NB4 (cell line): ENCODE results near the gene BHLHE23.

Source experiments
- MAX ChIP-seq: IDR thresholded peaks from 2 replicates; pipeline ENCODE4 v1.6.1; 2011; ENCODE audit warnings: low read depth, low read length
- POLR2A ChIP-seq: IDR thresholded peaks from 2 replicates; pipeline ENCODE4 v1.6.1; 2011; ENCODE audit warnings: mild to moderate bottlenecking; ENCODE audit not compliant: insufficient read length; ENCODE audit errors: extremely low read depth
- TF ChIP-seq, protein P1 (sequence below): IDR thresholded peaks from one replicate; pipeline ENCODE4 v1.5.1; 2012; ENCODE audit warnings: low read depth, low read length

GRCh38 chr20:62999580-62999979, 7.2 kb downstream of the BHLHE23 start:
- TF ChIP-seq, protein P1, sequence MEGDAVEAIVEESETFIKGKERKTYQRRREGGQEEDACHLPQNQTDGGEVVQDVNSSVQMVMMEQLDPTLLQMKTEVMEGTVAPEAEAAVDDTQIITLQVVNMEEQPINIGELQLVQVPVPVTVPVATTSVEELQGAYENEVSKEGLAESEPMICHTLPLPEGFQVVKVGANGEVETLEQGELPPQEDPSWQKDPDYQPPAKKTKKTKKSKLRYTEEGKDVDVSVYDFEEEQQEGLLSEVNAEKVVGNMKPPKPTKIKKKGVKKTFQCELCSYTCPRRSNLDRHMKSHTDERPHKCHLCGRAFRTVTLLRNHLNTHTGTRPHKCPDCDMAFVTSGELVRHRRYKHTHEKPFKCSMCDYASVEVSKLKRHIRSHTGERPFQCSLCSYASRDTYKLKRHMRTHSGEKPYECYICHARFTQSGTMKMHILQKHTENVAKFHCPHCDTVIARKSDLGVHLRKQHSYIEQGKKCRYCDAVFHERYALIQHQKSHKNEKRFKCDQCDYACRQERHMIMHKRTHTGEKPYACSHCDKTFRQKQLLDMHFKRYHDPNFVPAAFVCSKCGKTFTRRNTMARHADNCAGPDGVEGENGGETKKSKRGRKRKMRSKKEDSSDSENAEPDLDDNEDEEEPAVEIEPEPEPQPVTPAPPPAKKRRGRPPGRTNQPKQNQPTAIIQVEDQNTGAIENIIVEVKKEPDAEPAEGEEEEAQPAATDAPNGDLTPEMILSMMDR: no peak
- TF ChIP-seq POLR2A (no peak), MAX (no peak)
